Smooth muscle cell of the brain vasculature (primary cell): ENCODE measurements around the gene EFNA3.
"Not testable (repeated sequence)": the region's sequence is repeated elsewhere in the genome, so short reads cannot be mapped to it uniquely, and the experiment has no call there.

ENCODE experiments used
- DNase-seq: peaks from one replicate; pipeline ENCODE4 v3.0.0-alpha.2; 2012; ENCODE audit warnings: low read depth, low spot score

EFNA3 gene

DNA sequence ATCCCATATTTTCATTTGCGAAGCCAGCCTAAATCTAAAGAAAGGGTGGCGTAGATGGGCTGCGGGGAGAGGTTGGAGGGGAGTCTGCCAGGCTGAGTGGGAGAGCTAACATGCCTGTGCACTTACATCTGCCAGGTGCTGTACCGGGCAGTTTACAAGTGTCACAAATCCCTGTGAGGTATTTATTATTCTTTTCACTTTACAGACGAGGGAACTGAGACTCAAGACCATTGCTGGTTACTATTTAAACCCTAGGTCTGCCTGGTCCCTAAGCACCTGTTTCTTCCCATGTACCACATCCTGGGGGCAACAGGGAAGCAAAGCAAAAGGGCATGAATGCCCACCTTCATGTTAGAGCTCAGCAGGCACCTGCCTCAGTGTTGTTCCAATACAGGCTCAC is 29.7 kb downstream of the EFNA3 start:
- no peak for DNase-seq

DNA sequence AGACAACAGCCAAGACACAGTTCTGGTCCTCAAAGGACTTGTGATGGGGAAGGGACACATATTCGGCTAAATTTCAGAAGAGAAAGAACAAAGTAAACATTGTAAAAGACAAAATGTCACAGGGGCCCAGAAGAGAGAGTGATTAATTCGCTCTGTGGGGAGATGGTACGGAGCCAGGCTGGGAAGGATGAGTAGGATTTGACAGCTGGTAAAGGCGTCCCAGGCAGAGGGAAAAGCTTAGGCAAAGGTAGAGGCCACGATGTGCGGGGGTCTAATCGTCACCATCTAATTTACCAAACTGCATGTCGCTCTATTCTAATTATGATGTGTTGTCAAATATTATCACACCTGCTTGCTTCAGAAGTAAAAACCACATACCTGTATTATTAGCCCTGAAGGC is 31.7 kb downstream of the EFNA3 start:
- no peak for DNase-seq

DNA sequence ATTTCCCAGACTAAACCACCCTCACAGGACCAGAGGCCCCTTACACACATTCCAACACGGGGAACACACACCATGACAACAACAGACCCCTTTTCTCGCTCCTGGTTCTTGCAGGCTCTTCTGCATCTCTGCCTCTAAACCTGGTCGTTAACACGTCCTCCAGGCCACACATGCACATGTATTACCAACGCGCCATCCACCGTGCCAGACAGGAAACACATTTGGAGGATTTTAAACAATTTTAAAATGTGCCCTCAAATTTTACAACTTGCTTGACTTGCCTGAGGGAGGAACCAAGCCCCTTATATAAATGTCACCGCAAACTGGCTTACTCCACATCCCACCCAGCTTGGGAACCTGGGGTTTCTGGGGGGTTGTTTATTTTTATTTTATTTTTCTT is 32.2 kb downstream of the EFNA3 start:
- DNase-seq, result no peak

DNA sequence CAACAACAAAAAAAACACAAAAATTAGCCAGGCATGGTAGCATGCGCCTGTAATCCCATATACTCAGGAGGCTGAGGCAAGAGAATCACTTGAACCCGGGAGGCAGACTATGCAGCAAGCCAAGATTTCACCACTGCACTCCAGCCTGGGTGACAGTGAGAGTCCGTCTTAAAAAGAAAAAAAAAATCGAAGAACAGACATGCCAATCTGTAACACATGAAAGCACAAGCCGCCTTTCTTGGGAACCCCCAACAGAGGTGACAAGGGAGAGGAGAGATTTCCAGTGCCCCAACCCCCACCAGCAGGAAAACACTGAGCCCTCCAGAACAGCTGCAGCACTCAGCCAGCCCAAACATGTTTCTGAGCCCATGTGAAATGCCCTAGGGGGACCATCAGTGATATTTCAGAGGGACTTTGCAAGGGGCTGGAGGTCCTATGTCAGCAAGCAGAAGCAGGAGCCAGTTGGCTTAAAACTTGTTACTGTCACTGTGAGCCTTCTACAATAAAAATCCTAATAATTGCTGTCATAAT is 34.9 kb downstream of the EFNA3 start:
- DNase-seq, result no peak

DNA sequence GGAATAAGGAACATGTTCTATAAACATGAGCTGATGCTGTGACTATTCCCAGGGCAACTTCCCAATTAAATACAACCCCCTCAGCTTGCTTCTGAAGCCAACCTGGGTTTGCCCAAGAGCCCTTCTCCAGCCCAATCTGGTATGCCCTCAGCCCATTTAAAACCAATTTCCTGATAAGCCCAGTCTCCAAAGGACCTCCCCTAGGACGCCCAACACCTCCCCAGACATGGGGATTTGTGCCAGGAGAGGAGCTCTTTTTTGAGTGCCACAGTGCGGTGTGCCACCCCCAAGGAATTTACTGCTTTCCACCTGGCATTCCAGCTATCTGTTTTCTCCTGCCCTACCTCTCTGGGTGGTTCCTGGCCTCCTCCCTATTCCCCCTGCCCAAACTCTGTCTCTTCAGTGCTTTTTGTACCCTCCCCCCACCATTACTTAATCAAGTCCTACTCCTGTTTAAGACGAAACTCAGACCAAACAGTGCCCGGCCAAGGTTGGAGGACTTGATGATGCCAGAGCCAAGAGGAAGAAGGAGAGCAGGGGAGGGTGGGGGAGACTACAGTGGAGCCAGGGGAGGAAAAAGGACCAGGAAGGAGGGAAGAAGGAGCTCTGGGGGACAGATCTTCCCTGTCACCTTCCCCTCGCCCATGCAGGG is 37.6 kb downstream of the EFNA3 start:
- DNase-seq, result no peak

DNA sequence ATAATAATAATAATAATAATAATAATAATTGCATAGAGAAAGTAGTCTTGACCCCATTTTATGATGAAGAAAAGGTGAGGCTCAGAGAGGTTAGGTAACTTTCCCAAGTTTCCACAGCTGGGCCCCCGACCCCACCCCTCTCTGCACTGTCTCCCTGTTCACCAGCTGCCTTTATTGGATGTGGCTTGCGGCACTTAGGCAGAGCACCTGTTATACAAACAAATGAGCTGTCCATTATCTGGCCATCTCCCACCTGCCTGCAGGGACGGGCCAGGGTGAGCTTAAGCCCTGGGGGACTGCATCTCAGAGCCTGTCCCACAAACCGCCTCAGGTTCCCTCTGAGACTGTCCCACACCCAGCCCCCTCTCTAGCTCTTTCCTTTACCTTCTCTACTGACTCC is 39.0 kb downstream of the EFNA3 start:
- DNase-seq, result no peak

DNA sequence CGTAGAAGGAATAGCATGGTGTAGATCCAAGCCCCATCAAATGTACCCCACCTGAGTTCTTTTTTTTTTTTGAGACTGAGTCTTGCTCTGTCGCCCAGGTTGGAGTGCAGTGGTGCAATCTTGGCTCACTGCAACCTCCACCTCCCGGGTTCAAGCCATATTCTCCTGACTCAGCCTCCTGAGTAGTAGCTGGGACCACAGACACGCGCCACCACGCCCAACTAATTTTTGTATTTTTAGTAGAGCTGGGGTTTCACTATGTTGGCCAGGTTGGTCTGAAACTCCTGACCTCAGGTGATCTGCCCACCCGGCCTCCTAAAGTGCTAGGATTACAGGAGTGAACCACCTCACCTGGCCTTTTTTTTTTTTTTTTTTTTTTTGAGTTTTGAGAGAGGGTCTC is 39.5 kb downstream of the EFNA3 start:
- DNase-seq, result not testable (repeated sequence)

DNA sequence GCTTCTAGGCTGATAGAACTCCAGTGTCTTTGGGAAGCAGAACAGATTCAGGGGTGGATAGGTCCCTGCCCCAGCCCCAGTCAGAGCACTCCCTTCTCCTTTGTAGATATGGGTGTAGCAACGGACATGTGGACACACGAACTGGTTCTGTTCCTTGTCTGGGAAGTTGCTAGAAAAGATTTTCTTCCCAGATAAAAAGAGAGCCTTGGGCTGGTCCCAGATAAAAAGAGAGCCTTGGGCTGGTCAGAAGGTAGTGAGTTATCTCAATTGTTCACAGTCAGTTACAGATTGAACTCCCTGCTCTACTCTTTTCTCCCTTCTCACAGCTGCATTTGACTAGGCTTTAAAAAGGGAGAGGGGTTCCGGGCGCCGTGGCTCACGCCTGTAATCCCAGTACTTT is 41.6 kb downstream of the EFNA3 start:
- DNase-seq, result no peak

DNA sequence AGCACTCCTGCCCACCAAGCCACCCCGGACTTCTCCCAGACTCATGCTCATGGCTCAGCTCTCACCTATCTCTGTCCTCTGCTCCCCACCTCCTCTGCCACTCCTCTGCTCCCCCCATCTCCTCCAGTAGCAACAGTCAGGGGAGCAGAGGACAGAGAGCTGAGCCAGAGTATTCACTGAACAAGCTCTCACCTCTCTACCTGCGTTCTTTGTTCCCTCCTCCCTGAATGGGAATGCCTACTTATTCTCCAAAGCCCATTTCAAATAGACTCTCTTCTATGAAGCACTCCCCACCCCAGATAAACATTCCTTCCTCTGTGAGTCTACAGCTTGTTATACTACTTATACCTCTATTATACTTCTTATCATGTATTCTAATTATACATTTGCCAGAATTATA is 42.6 kb downstream of the EFNA3 start:
- no peak for DNase-seq

DNA sequence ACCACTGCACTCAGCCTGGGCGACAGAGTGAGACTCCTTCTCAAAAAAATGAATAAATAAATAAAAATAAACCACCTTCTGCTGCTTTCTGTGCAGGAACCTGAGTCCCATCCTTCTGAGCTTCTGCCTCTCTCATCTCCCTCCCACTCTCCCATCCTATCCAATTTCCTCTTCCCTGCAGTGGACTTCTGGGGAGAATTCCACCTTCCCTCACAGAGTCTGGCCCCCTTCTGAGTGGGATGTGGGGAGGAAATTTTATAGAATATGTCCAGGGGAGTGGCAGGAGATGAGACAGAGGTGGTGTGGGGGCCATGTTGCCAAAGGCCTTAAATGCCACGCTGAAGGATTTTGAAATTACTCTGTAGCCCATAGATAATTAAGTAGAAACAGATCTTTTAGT is 43.7 kb downstream of the EFNA3 start:
- DNase-seq, result no peak

DNA sequence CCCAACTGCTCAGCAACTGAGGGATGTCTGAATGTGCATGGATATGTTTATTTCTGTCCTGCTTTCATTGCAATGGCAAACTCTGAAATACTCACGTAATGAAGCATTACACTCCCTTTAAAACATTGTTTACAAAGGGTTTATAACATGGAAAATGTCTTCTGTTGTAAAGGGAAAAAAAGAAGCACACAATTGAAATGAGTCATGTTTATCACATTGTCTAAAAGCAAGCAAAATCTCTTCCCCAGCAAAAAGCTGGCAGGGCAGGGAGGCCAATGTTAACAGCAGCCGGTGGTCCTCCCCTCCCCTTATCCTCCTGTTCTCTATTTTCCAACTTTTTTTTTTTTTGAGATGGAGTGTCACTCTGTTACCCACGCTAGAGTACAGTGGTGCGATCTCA is 45.2 kb downstream of the EFNA3 start:
- no peak for DNase-seq

DNA sequence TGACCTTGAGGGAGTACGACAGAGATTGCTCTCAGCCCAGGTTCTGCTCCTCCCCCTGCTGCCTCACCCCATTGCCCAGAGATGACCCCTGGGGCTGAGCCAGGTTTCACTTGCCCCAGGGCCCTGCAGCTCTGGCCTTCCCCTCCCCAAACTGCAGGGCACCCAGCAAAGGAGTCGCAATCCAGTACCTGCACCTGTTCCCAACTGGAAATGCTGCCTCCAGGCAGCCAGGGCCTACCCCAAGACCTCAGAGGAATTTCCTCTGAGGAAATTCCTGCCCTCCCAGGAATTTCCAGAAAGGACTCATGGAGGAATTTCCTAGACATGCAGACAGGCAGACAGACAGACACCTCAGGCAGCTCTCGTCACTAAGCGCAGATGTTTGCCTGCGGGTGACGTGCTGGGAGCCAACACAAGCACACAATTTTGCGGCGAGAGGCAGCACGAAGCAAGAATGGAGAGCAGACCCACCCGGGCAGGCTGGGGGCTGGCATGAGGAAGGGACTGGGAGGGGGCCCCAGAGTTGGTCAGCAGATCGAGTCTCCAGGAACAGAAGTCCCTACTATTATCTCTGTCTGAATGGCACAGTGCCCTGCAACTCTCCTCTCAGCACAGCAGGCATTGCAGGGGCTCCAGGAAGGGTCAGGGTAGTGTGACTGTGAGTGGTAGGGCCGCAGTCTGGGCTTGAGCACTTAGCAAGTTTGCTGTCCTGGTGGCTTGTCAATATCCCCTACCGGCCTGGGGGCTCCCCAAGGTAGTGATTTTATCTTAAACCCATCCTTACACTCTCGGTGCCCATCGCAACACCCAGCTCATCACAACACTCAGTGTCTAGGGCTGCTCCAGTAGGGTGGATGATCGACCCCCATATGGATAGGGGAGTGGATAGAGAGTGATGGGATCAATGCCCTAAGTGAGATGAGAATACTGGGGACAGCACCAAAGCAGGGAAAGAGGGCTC is 46.1 kb downstream of the EFNA3 start:
- DNase-seq, result no peak

DNA sequence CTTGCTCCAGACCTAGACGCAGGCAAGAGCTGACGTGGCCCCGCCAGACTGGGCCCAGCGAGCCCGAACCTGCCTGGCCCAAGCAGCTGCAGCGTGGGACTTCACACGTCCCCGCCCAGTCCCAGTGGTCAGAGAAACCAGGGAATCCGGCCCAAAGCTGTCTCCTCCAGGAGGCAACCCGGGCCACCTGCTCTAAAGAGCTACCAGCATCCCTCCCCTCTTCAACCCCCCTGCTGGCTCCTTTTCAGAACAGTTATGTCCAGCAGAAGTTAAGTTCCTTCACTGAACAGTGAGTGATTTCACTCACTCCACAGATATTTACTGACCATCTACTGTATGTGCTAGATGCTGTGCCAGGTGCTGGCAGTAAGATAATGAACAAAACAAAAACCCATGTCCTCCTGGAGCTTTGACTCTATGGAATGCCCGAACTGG is 46.9 kb downstream of the EFNA3 start:
- DNase-seq, result no peak

DNA sequence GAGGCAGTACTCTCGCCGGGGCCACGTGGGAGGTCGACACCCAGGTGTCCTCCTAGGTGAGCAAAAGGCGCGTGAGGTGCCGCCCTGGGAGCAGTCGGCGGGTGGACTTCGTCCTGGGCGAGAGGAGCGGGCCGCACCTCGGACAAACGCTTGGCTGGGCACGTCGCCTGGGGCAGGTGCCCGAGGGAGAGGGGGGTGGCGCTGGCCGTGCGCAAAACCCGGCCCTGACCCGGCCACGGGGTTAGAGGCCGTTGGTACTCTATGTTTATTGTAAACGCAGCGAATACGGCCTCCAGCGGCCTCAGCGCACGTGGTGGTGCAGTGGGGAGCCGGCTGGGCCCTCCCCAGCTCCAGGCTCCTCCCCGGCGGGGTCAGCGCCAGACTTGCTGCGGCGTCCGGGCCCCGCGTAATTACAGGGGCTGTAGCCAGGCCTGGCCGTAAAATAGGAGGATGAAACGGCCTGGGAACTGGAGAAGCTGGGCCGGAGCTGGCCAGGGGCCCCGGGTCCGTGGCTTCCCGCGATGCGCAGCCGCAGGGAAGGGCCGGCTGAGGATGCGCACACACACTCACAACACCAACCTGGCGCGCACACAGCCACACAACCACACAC is 47.4 kb downstream of the EFNA3 start:
- no peak for DNase-seq

DNA sequence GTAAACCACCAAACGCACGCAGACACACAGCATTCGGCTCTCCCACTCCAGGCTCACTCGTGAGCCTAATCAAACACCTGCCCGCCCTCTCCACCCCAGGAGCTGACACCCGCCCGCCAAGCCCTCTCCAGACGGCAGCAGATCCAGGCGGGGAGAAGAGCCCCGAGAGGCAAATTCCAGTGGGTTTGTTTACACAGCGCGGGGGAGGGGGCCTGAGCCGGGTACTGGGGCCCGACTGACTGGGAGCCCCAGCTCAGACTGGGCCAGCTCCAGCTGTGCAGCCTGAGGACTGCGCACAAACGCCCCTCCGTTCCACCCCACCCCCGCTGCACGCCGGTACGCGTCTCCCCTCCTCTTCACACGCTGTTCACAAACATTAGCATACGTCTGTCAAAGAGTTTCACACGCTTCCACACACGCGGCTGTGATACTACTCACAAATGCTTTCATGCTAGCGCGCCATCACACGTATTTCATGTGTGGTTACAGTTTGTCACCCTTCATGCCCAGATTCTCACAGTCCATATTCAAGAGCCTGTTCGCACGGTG is 48.0 kb downstream of the EFNA3 start:
- no peak for DNase-seq

DNA sequence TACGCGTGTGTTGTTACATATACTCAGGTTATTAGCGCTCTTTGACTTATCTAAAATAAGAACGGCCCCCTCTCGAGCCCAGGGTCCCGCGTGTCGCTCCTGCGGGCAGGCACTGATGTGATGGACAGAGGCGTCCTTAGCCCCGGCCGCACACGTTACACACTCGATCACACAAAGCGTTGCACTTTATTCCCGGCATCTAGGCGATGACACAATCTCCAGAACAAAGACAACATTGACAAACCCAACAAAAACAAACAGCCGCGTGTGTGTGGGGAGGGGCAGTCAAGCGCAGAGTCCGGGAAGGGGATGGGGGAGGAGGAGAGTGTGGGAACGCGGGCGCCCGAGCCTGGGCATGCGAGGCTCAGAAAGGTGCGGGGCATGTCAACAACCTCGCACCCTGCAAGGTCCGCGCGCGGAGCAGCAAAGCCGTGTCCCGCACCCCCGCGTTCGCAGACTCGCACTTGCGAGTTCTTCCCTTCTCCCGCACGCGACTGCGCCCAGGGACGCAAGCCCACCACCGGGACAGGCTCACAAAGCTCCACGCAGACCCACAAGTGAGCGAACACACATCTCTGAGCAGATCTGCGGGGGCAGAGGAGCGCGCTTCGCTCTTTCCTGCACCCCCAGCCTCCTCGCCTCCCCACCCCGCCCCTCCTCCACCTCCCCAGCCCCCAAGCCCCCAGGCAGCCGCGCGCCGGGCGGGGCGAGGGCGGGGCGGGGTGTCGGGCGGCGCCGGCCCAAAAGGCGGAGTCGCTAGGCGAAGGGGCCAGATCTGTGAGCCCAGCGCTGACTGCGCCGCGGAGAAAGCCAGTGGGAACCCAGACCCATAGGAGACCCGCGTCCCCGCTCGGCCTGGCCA is 48.7 kb downstream of the EFNA3 start, which contains the start of gene EFNA1:
Gene EFNA1, plus strand, starts transcription at position 772 of the 862 bp plus-strand sequence. CDS start 102 bp downstream, outside the sequence.
- DNase-seq, result no peak

DNA sequence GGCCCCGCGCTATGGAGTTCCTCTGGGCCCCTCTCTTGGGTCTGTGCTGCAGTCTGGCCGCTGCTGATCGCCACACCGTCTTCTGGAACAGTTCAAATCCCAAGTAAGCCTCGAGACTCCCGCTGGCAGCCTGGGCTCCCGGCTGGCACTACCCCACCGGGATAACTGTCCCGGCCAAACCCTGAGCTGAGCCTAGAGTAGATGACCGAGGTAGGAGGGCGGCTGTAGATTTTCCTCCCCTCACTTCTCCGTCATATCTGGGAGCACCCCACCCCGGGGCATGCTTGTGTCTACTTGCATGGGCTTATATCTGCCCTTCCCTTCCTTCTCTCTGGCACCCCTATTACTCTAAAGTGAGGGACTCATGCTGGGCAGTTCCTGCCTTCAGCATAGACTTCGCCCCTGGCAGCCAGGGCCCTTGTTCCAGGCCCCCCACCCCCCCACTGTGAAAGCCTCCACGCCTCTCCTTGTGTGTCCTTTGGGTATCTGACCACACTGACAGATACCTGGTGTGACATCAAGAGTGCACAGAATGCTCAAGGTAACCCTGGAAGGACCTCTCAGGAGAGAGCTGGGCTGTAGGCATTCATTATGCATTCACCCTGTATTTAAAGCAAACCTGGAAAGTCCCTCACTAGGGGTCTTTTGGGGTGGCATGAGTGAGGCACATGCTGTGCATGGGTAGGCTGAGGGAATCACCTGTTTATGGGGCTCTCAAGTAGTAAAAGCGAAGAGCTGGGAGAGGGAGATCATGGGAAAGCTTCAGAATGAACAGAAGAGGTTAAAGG is 49.5 kb downstream of the EFNA3 start:
- DNase-seq, result no peak

DNA sequence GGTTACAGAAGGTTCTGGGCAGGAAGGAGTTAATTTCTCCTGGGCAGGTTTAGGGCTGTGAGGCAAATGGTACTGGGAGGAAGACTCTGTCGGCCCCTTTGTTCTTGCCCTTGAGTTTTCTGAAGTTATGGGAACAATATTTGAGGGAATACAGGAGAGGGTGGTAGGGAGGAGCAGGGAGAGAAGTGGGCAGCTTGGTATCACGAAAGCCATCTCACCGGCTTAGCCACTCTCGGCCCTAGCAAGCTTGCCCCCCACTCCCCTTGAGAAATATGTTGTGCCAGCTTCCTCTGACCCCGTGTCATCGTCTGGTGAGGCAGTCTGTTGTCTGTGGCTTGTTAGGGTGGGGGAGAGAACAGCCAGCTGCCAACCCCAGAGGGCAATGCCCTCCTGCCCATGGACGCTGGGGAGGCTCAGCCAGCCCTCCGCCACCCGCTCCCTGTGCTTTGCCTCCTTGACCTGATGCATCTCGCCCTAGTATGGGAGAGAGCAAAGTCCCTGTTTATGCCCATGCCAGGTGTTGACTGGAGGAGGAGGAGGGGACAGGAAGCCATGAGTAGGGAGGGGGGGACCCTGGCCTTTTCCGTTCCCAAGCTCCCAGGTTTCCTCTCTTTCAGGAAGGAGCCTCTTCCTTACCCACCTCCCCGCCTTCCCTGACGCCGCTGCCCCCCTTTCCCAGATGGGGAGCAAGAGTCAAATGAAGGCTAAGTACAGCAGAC is 50.3 kb downstream of the EFNA3 start:
- no peak for DNase-seq

DNA sequence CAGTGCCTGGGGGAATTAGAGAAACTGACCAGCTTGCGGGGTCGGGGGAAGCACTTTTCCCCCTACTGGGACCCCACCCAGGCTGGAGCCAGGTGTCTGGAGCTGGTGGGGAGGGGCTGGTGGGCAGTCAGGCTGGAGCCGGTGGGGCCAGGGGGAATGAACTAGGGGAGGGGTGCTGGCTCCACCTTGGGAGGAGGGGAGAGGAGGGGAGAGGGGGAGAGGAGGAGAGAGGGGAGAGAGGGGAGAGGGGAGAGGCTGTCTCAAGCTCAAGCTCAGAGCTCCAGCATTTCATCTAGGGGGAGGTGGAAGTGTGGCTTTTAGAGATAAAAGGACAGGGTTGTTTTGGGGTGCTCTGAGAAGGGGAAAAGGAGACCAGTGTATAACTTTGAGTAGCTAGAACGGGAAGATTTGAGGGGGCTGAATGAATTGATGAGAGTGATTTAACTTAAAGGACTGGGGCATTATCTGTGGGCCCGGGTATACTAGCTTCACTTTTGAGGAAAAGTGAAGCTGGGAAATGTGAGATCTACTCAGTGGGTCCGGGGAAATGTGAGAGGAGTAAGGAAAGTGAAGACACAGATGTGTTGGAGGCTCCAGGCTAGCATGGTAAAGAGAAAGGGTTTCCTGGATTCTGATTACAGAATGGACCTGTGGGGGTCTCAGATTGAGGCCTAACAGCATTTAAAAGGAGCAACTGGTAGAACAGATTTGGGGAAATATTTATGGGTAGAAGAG is 51.8 kb downstream of the EFNA3 start:
- no peak for DNase-seq
